Liver (tissue), 9 donors: ENCODE measurements around the gene CDCA4. TPM values are rescaled to one million over a fixed set of nuclear protein-coding genes. Genes with fewer than 3 reads are reported as not detected.

Source experiments
- DNase-seq: peaks from one replicate; pipeline ENCODE4 v3.0.0-alpha.2; 2017; ENCODE audit warnings: low spot score
- H3K27ac ChIP-seq, 2 donors: one replicate each; pipeline ENCODE4 v1.7.0; 2013; ENCODE audit warnings: inconsistent platforms in 2 of 2, low read length in 2 of 2, control low read depth in 1 of 2, low read depth in 1 of 2, mild to moderate bottlenecking in 1 of 2
- H3K27me3 ChIP-seq, 4 donors: one replicate each; pipeline versions ENCODE4 v1.6.1 to v1.7.0; 2013; ENCODE audit warnings: low read length in 3 of 4, inconsistent platforms in 1 of 4, mild to moderate bottlenecking in 1 of 4, moderate library complexity in 1 of 4; ENCODE audit not compliant: control insufficient read depth in 4 of 4, insufficient read depth in 4 of 4
- H3K36me3 ChIP-seq, 4 donors: one replicate each; pipeline versions ENCODE4 v1.6.1 to v1.7.0; 2013; ENCODE audit warnings: low read length in 3 of 4, mild to moderate bottlenecking in 3 of 4, low read depth in 1 of 4, moderate library complexity in 1 of 4; ENCODE audit not compliant: control insufficient read depth in 4 of 4, insufficient read depth in 3 of 4
- H3K4me1 ChIP-seq, 4 donors: one replicate each; pipeline versions ENCODE4 v1.6.1 to v1.7.0; 2013; ENCODE audit warnings: low read length in 3 of 4, mild to moderate bottlenecking in 3 of 4, moderate library complexity in 1 of 4; ENCODE audit not compliant: control insufficient read depth in 4 of 4, insufficient read depth in 4 of 4
- H3K4me3 ChIP-seq, 3 donors: one replicate each; pipeline versions ENCODE4 v1.6.1 to v1.7.0; 2013; ENCODE audit warnings: low read length in 3 of 3, control low read depth in 1 of 3, low read depth in 1 of 3, mild to moderate bottlenecking in 1 of 3
- H3K9ac ChIP-seq, 2 donors: one replicate each; pipeline ENCODE4 v1.7.0; 2013; ENCODE audit warnings: low read length in 2 of 2, mild to moderate bottlenecking in 2 of 2, moderate library complexity in 2 of 2, control low read depth in 1 of 2, low read depth in 1 of 2
- H3K9me3 ChIP-seq, 4 donors: one replicate each; pipeline versions ENCODE4 v1.6.1 to v1.7.0; 2013; ENCODE audit warnings: low read length in 3 of 4; ENCODE audit not compliant: control insufficient read depth in 4 of 4
- FOXA1 ChIP-seq: IDR thresholded peaks from 2 replicates; pipeline ENCODE4 v1.6.1; 2016; ENCODE audit warnings: antibody characterized with exemption
- FOXA2 ChIP-seq: IDR thresholded peaks from 2 replicates; pipeline ENCODE4 v1.6.1; 2016; ENCODE audit warnings: antibody characterized with exemption
- GABPA ChIP-seq, 2 donors: IDR thresholded peaks in 1 of 2; conservative IDR thresholded peaks in 1 of 2; 2 replicates each; pipeline ENCODE4 v1.6.1; 2016; ENCODE audit warnings: antibody characterized with exemption in 2 of 2, mild to moderate bottlenecking in 1 of 2, moderate library complexity in 1 of 2
- MAX ChIP-seq: IDR thresholded peaks from 2 replicates; pipeline ENCODE4 v1.6.1; 2016; ENCODE audit warnings: antibody characterized with exemption
- TAF1 ChIP-seq: conservative IDR thresholded peaks from 2 replicates; pipeline ENCODE4 v1.6.1; 2016; ENCODE audit warnings: antibody characterized with exemption, mild to moderate bottlenecking
- WGBS: extraction: QIAGEN DNeasy Blood & Tissue Kit; methylation state at CpG from one replicate; pipeline ENCODE4 v1.1.7; 2013; 5-methylcytosine and 5-hydroxymethylcytosine counted together
- polyA plus RNA-seq, 2 donors: library from polyadenylated mRNA; stranded (reverse) in 1 of 2; unstranded in 1 of 2; fragments of 200-250 nt in 1 of 2; fragments of >200 nt in 1 of 2; fragmentation: Nextera tagmentation in 1 of 2; extraction: Ambion mirVana in 1 of 2; gene quantifications; one replicate each; pipeline versions ENCODE4 v1.2.1 to v1.2.3, GENCODE V29; 2013 to 2015
- total RNA-seq, 2 donors: library from RNA; depleted of rRNA; stranded (reverse); fragments of >200 nt; gene quantifications; one replicate each; pipeline ENCODE4 v1.2.3, GENCODE V29; 2014
- TF ChIP-seq, protein P1 (sequence below): IDR thresholded peaks from 2 replicates; pipeline ENCODE4 v1.6.1; 2016; ENCODE audit warnings: antibody characterized with exemption
- donor health status: healthy.
- donor health status: healthy.
- donor health status: healthy.
- donor health status: healthy.
- donor health status: healthy.

Gene CDCA4
- total and polyA plus RNA-seq, 4 donors: 1.2 to 34.5 (median 2.7) TPM

- H3K27me3 ChIP-seq: no peaks in the 10 kb centered on the region
- 1% methylated on average over 77 of the region's 77 CpGs for WGBS
- no peak for DNase-seq
- peaks cover 0 to 4% (median 0%) of the 10 kb centered on the region in 4 donors for H3K36me3 ChIP-seq
- TF ChIP-seq GABPA (IDR thresholded peaks at IDR 0.05 in 1 of 2, conservative IDR thresholded peaks at IDR 0.05 in 1 of 2) (peak in 1 of 2 donors; percentile 81), TAF1 (no peak)
- peak within 1 kb of the TSS in 1 of 2 donors; percentile 36 for H3K9ac ChIP-seq
- H3K4me1 ChIP-seq: peaks cover 7 to 12% (median 9%) of the 10 kb centered on the region in 4 donors
- peak within 1 kb of the TSS; percentile 80 to 93 (median 89) for H3K4me3 ChIP-seq
- H3K27ac ChIP-seq: peak within 1 kb of the TSS; percentile 55 to 57
- no peaks in the 10 kb centered on the region for H3K9me3 ChIP-seq
These were observed 35.0 kb downstream of the CDCA4 start, which contains the start of gene CLBA1 for GRCh38 chr14:104985675-104986486. Gene CLBA1 (plus strand): TSS chr14:104985788. CDS start chr14:104986432, 644 bp downstream.

- H3K9ac ChIP-seq: no peak overlapping the region
- H3K27ac ChIP-seq: no peak overlapping the region
- H3K36me3 ChIP-seq: no peaks in the 10 kb centered on the region
- H3K27me3 ChIP-seq: no peaks in the 10 kb centered on the region
- peaks cover 7 to 24% (median 14%) of the 10 kb centered on the region in 4 donors for H3K4me1 ChIP-seq
- no peaks in the 10 kb centered on the region for H3K9me3 ChIP-seq
- 94% methylated on average over 15 of the region's 15 CpGs for WGBS
- H3K4me3 ChIP-seq: no peak overlapping the region
- no peak for DNase-seq
- TF ChIP-seq MAX (no peak), FOXA2 (no peak)
- TF ChIP-seq, protein P1, sequence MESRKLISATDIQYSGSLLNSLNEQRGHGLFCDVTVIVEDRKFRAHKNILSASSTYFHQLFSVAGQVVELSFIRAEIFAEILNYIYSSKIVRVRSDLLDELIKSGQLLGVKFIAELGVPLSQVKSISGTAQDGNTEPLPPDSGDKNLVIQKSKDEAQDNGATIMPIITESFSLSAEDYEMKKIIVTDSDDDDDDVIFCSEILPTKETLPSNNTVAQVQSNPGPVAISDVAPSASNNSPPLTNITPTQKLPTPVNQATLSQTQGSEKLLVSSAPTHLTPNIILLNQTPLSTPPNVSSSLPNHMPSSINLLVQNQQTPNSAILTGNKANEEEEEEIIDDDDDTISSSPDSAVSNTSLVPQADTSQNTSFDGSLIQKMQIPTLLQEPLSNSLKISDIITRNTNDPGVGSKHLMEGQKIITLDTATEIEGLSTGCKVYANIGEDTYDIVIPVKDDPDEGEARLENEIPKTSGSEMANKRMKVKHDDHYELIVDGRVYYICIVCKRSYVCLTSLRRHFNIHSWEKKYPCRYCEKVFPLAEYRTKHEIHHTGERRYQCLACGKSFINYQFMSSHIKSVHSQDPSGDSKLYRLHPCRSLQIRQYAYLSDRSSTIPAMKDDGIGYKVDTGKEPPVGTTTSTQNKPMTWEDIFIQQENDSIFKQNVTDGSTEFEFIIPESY: no peak
These were observed 36.6 kb downstream of the CDCA4 start for GRCh38 chr14:104984056-104984894.

DNA sequence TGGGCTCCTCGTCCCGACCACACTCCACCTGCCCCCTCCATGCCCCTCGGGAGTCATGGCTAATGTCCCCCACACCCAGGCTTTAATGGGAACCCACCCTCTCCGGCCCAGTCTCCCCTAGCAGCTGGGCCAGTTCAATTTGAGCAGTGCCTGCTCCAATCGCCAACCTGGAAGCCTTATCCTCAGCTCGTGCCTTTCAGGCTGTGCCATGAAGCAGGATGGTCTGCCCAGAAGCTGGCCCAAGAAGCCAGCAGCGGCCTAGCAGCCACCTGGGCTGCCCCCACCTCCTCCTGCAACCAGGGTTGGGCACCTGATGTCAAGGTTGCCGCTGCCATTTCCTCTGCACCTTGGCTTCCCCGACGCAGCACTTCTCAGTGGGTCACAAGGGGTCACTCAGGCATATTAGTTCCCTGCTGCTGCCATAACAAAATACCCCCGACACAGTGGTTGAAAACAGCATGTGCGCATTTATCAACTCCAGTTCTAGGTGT is 37.6 kb downstream of the CDCA4 start:
- TF ChIP-seq FOXA1: no peak
- H3K9me3 ChIP-seq: no peaks in the 10 kb centered on the region
- DNase-seq: no peak

More for the DNA sequence above, 37.6 kb downstream of the CDCA4 start:
- Histone ChIP-seq H3K27me3 (no peaks in the 10 kb centered on the region), H3K4me1 (peaks cover 7 to 24% (median 18%) of the 10 kb centered on the region in 4 donors), H3K27ac (no peak overlapping the region), H3K4me3 (no peak overlapping the region), H3K9ac (no peak overlapping the region), H3K36me3 (no peaks in the 10 kb centered on the region)
- WGBS: 85% methylated on average over 12 of the region's 12 CpGs
